SJCRH30 (cell line): ENCODE measurements around the gene PTBP1. TPM values are rescaled to one million over a fixed set of nuclear protein-coding genes. Genes with fewer than 3 reads are reported as not detected.
"Not testable (repeated sequence)": the region's sequence is repeated elsewhere in the genome, so short reads cannot be mapped to it uniquely, and the experiment has no call there.

Experiments
- DNase-seq, 2 experiments: peaks; one replicate each; pipeline ENCODE4 v3.0.0-alpha.2; 2015 to 2020
- H3K27ac ChIP-seq: fragments of 250-450 bp; sonication (Bioruptor Pico); 2 replicates; pipeline ENCODE4 v1.5.1; 2020; ENCODE audit warnings: mild to moderate bottlenecking, moderate library complexity
- H3K27me3 ChIP-seq: fragments of 250-450 bp; sonication (Bioruptor Pico); 2 replicates; pipeline ENCODE4 v1.5.1; 2020; ENCODE audit warnings: mild to moderate bottlenecking, moderate library complexity
- H3K36me3 ChIP-seq: fragments of 250-450 bp; sonication (Bioruptor Pico); 2 replicates; pipeline ENCODE4 v1.5.1; 2020; ENCODE audit warnings: mild to moderate bottlenecking, moderate library complexity
- H3K4me1 ChIP-seq: fragments of 250-450 bp; sonication (Bioruptor Pico); 2 replicates; pipeline ENCODE4 v1.5.1; 2020; ENCODE audit warnings: mild to moderate bottlenecking, moderate library complexity
- H3K4me3 ChIP-seq: fragments of 250-450 bp; sonication (Bioruptor Pico); 2 replicates; pipeline ENCODE4 v1.5.1; 2020; ENCODE audit warnings: mild to moderate bottlenecking, moderate library complexity
- H3K9me3 ChIP-seq: fragments of 250-450 bp; sonication (Bioruptor Pico); replicated peaks from 2 replicates; pipeline ENCODE4 v1.5.1; 2020; ENCODE audit warnings: mild to moderate bottlenecking, moderate library complexity
- total RNA-seq: library from RNA; depleted of rRNA; stranded (reverse); fragments of >200 nt; shearing (Covaris generic); gene quantifications from 2 replicates; pipeline ENCODE4 v1.2.3, GENCODE V29; 2014

Gene PTBP1
- total RNA-seq, 1 experiment from 2014 or later = 232 TPM

- not testable (repeated sequence) for H3K27me3 ChIP-seq, H3K4me1 ChIP-seq, H3K9me3 ChIP-seq, H3K36me3 ChIP-seq, DNase-seq, H3K27ac ChIP-seq, H3K4me3 ChIP-seq
These were observed 23.0 kb downstream of the PTBP1 start for GRCh38 chr19:820212-820611.

GRCh38 chr19:821231-821824 lies 24.1 kb downstream of the PTBP1 start:
- no peaks in the 10 kb centered on the region for H3K27me3 ChIP-seq
- DNase-seq = no peak

GRCh38 chr19:821825-822503 lies 24.7 kb downstream of the PTBP1 start, which contains the start of gene PLPPR3:
Gene PLPPR3, minus strand, starts transcription at chr19:821955. Its CDS starts 396 bp downstream, at chr19:821559.
- Histone ChIP-seq H3K27me3 (no peaks in the 10 kb centered on the region), H3K4me1 (no peaks in the 10 kb centered on the region), H3K4me3 (no peak within 1 kb of the TSS), H3K9me3 (no peaks in the 10 kb centered on the region), H3K27ac (no peak within 1 kb of the TSS), H3K36me3 (no peaks in the 10 kb centered on the region)
- no peak for DNase-seq

More at GRCh38 chr19:821231-821824, 24.1 kb downstream of the PTBP1 start:
- H3K4me3 ChIP-seq = no peak overlapping the region
- H3K4me1 ChIP-seq = no peaks in the 10 kb centered on the region
- H3K9me3 ChIP-seq = no peaks in the 10 kb centered on the region
- H3K36me3 ChIP-seq = no peaks in the 10 kb centered on the region
- no peak overlapping the region for H3K27ac ChIP-seq

GRCh38 chr19:823565-824121 lies 26.4 kb downstream of the PTBP1 start:
- H3K9me3 ChIP-seq = no peaks in the 10 kb centered on the region
- no peaks in the 10 kb centered on the region for H3K27me3 ChIP-seq
- H3K4me1 ChIP-seq = no peaks in the 10 kb centered on the region
- no peak overlapping the region for H3K27ac ChIP-seq
- no peak overlapping the region for H3K4me3 ChIP-seq
- H3K36me3 ChIP-seq = no peaks in the 10 kb centered on the region
- no peak for DNase-seq

GRCh38 chr19:824885-825284 lies 27.6 kb downstream of the PTBP1 start:
- no peaks in the 10 kb centered on the region; the same call in 1 of the 2 replicates for H3K27me3 ChIP-seq
- no peak for DNase-seq
- H3K9me3 ChIP-seq = no peaks in the 10 kb centered on the region
- no peak overlapping the region for H3K4me3 ChIP-seq
- no peak overlapping the region for H3K27ac ChIP-seq
- no peaks in the 10 kb centered on the region for H3K36me3 ChIP-seq
- H3K4me1 ChIP-seq = no peaks in the 10 kb centered on the region

GRCh38 chr19:825897-826644 lies 28.8 kb downstream of the PTBP1 start:
- H3K4me3 ChIP-seq = no peak overlapping the region
- no peaks in the 10 kb centered on the region for H3K36me3 ChIP-seq
- H3K4me1 ChIP-seq = no peaks in the 10 kb centered on the region
- peaks cover 10% of the 10 kb centered on the region; the same call in 1 of the 2 replicates for H3K27me3 ChIP-seq
- no peak for DNase-seq
- no peaks in the 10 kb centered on the region for H3K9me3 ChIP-seq
- no peak overlapping the region for H3K27ac ChIP-seq

- no peak overlapping the region for H3K4me3 ChIP-seq
- H3K27ac ChIP-seq = no peak overlapping the region
- no peaks in the 10 kb centered on the region for H3K9me3 ChIP-seq
- no peaks in the 10 kb centered on the region for H3K36me3 ChIP-seq
- no peak for DNase-seq
- H3K27me3 ChIP-seq = peaks cover 22% of the 10 kb centered on the region; the same call in 1 of the 2 replicates
- no peaks in the 10 kb centered on the region for H3K4me1 ChIP-seq
These were observed 30.1 kb downstream of the PTBP1 start for GRCh38 chr19:827314-827709.

GRCh38 chr19:827710-828321 lies 30.6 kb downstream of the PTBP1 start, which contains the start of gene AZU1:
Gene AZU1, plus strand, starts transcription at chr19:827837. Its CDS starts 10 bp downstream, at chr19:827847.
- H3K4me1 ChIP-seq = no peaks in the 10 kb centered on the region
- no peak within 1 kb of the TSS for H3K4me3 ChIP-seq
- no peaks in the 10 kb centered on the region for H3K36me3 ChIP-seq
- no peaks in the 10 kb centered on the region for H3K9me3 ChIP-seq
- DNase-seq = no peak
- peaks cover 22% of the 10 kb centered on the region; the same call in 1 of the 2 replicates for H3K27me3 ChIP-seq
- no peak within 1 kb of the TSS for H3K27ac ChIP-seq

- Histone ChIP-seq H3K27ac (no peak overlapping the region), H3K9me3 (no peaks in the 10 kb centered on the region), H3K4me1 (no peaks in the 10 kb centered on the region), H3K27me3 (peaks cover 27% of the 10 kb centered on the region), H3K36me3 (no peaks in the 10 kb centered on the region), H3K4me3 (no peak overlapping the region)
- DNase-seq = no peak
These were observed 32.0 kb downstream of the PTBP1 start for GRCh38 chr19:829129-829758.

- no peak overlapping the region for H3K4me3 ChIP-seq
- DNase-seq = no peak
- H3K9me3 ChIP-seq = no peaks in the 10 kb centered on the region
- no peaks in the 10 kb centered on the region for H3K4me1 ChIP-seq
- no peaks in the 10 kb centered on the region for H3K36me3 ChIP-seq
- H3K27me3 ChIP-seq = peaks cover 36% of the 10 kb centered on the region
- no peak overlapping the region for H3K27ac ChIP-seq
These were observed 34.4 kb downstream of the PTBP1 start for GRCh38 chr19:831407-832369.

GRCh38 chr19:834216-834615 lies 37.0 kb downstream of the PTBP1 start:
- no peaks in the 10 kb centered on the region for H3K9me3 ChIP-seq
- H3K36me3 ChIP-seq = no peaks in the 10 kb centered on the region
- H3K4me1 ChIP-seq = no peaks in the 10 kb centered on the region
- DNase-seq = no peak
- H3K27me3 ChIP-seq = peaks cover 36% of the 10 kb centered on the region
- no peak overlapping the region for H3K27ac ChIP-seq
- H3K4me3 ChIP-seq = no peak overlapping the region

- no peak for DNase-seq
- Histone ChIP-seq H3K27me3 (peaks cover 39% of the 10 kb centered on the region), H3K4me3 (no peak overlapping the region), H3K27ac (no peak overlapping the region), H3K9me3 (no peaks in the 10 kb centered on the region), H3K36me3 (no peaks in the 10 kb centered on the region), H3K4me1 (0 out of 2 replicates have a peak, but pooled peaks cover 3% of the 10 kb centered on the region)
These were observed 38.1 kb downstream of the PTBP1 start for GRCh38 chr19:835210-835810.
